ENCODE data around the gene HPS6. TPM values are rescaled to one million over a fixed set of nuclear protein-coding genes. Genes with fewer than 3 reads are reported as not detected.

The HPS6 gene
- polyA plus RNA-seq, 3 donors, result 2.9 to 27.3 (median 23.6) TPM

DNA sequence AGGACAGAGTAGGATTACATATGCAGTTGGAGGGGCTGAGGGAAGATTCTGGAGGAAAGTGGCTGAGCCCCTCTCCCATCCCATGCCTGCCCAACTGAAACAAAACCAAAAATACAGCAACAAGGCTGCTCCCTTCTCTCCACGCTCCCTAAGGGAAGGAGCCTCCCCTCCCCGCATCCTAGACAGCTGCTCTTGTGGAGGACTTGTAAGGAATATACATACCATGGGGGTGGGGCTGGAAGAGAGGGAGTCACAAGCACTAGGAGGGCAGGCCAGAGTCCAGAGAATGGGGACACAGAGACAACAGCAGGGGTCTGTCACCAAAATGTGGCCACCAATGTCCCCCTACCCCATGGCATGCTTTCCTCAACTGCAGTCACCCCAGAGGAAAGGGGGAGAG is 41.8 kb downstream of the HPS6 start:
- Histone ChIP-seq H2AFZ (ENCODE audit: insufficient read depth, low read depth, low read length, poor library complexity, severe bottlenecking) (no peak overlapping the region), H3K4me2 (replicated peaks; ENCODE audit: extremely low read depth, low read length, poor library complexity, severe bottlenecking) (no peak overlapping the region), H3K9me3 (replicated peaks in 1 of 2; ENCODE audit: control insufficient read depth in 1 of 2, insufficient read depth in 1 of 2, low read length in 2 of 2) (no peaks in the 10 kb centered on the region), H3K36me3 (replicated peaks in 1 of 2; ENCODE audit: control insufficient read depth in 1 of 2, insufficient read depth in 2 of 2, low read length in 2 of 2) (peaks cover 48 to 69% of the 10 kb centered on the region in 2 donors), H3K4me1 (ENCODE audit: control insufficient read depth in 1 of 2, insufficient read depth in 2 of 2, low read length in 2 of 2) (peaks cover 0 to 8% of the 10 kb centered on the region in 2 donors), H3K4me3 (replicated peaks in 1 of 3; ENCODE audit: low read depth in 2 of 3, low read length in 3 of 3) (no peak overlapping the region), H3K9ac (ENCODE audit: insufficient read depth, low read length, poor library complexity, severe bottlenecking) (no peak overlapping the region), H3K79me2 (ENCODE audit: insufficient read depth, low read length) (peaks cover 14% of the 10 kb centered on the region), H3K27ac (ENCODE audit: low read depth in 1 of 2, low read length in 2 of 2) (no peak overlapping the region), H4K20me1 (ENCODE audit: insufficient read depth, low read length) (peaks cover 67% of the 10 kb centered on the region), H3K27me3 (ENCODE audit: control insufficient read depth in 2 of 2, insufficient read depth in 2 of 2, low read length in 2 of 2) (no peaks in the 10 kb centered on the region)
- H3K27me3 Mint-ChIP-seq (ENCODE audit: low read depth in 3 of 3), result no peaks in the 10 kb centered on the region
- H3K27ac Mint-ChIP-seq, result peak overlapping the region in 2 of 7 donors; percentile 32 to 55
- WGBS (ENCODE audit: insufficient coverage), result no CpG with 5 or more reads among the region's 2 CpGs
- H3K36me3 Mint-ChIP-seq, result peaks cover 49 to 63% of the 10 kb centered on the region in 2 donors
- H3K4me3 Mint-ChIP-seq, result no peak overlapping the region
- peaks cover 15% of the 10 kb centered on the region for H3K4me1 Mint-ChIP-seq
- TF ChIP-seq, protein P1, sequence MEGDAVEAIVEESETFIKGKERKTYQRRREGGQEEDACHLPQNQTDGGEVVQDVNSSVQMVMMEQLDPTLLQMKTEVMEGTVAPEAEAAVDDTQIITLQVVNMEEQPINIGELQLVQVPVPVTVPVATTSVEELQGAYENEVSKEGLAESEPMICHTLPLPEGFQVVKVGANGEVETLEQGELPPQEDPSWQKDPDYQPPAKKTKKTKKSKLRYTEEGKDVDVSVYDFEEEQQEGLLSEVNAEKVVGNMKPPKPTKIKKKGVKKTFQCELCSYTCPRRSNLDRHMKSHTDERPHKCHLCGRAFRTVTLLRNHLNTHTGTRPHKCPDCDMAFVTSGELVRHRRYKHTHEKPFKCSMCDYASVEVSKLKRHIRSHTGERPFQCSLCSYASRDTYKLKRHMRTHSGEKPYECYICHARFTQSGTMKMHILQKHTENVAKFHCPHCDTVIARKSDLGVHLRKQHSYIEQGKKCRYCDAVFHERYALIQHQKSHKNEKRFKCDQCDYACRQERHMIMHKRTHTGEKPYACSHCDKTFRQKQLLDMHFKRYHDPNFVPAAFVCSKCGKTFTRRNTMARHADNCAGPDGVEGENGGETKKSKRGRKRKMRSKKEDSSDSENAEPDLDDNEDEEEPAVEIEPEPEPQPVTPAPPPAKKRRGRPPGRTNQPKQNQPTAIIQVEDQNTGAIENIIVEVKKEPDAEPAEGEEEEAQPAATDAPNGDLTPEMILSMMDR (IDR thresholded peaks at IDR 0.05), result no peak
- intact Hi-C loops (cut with micrococcal nuclease), result no loop called here
- DNase-seq, result no peak
- H3K9me3 Mint-ChIP-seq, result no peaks in the 10 kb centered on the region

- Mint-ChIP-seq H3K9me3 (peaks cover 0 to 2% (median 0%) of the 10 kb centered on the region in 7 donors), H3K4me1 (peaks cover 29% of the 10 kb centered on the region), H3K27me3 (ENCODE audit: low read depth in 3 of 3) (no peaks in the 10 kb centered on the region), H3K36me3 (peaks cover 45 to 59% of the 10 kb centered on the region in 2 donors), H3K27ac (peak overlapping the region in 1 of 7 donors; percentile 51), H3K4me3 (no peak overlapping the region)
- Histone ChIP-seq H3K27me3 (ENCODE audit: control insufficient read depth in 2 of 2, insufficient read depth in 2 of 2, low read length in 2 of 2) (no peaks in the 10 kb centered on the region), H3K79me2 (ENCODE audit: insufficient read depth, low read length) (peaks cover 39% of the 10 kb centered on the region), H2AFZ (ENCODE audit: insufficient read depth, low read depth, low read length, poor library complexity, severe bottlenecking) (no peak overlapping the region), H3K4me2 (replicated peaks; ENCODE audit: extremely low read depth, low read length, poor library complexity, severe bottlenecking) (no peak overlapping the region), H3K4me1 (ENCODE audit: control insufficient read depth in 1 of 2, insufficient read depth in 2 of 2, low read length in 2 of 2) (peaks cover 17 to 26% of the 10 kb centered on the region in 2 donors), H3K36me3 (replicated peaks in 1 of 2; ENCODE audit: control insufficient read depth in 1 of 2, insufficient read depth in 2 of 2, low read length in 2 of 2) (peaks cover 48 to 62% of the 10 kb centered on the region in 2 donors), H3K9me3 (replicated peaks in 1 of 2; ENCODE audit: control insufficient read depth in 1 of 2, insufficient read depth in 1 of 2, low read length in 2 of 2) (no peaks in the 10 kb centered on the region), H3K4me3 (replicated peaks in 1 of 3; ENCODE audit: low read depth in 2 of 3, low read length in 3 of 3) (no peak overlapping the region), H3K9ac (ENCODE audit: insufficient read depth, low read length, poor library complexity, severe bottlenecking) (no peak overlapping the region), H3K27ac (ENCODE audit: low read depth in 1 of 2, low read length in 2 of 2) (no peak overlapping the region), H4K20me1 (ENCODE audit: insufficient read depth, low read length) (peaks cover 91% of the 10 kb centered on the region)
- 95% methylated on average over 23 of the region's 24 CpGs for WGBS (ENCODE audit: insufficient coverage)
- intact Hi-C loops (cut with micrococcal nuclease), result no loop called here
- peak in 1 of 3 donors; percentile 4 for DNase-seq
- TF ChIP-seq, protein P1 (IDR thresholded peaks at IDR 0.05), result no peak
Observed at GRCh38 chr10:102109166-102110116, 44.3 kb downstream of the HPS6 start.

Measured in CD14-positive monocyte (primary cell).